Measurements from ENCODE around the gene TTF2. TPM values are rescaled to one million over a fixed set of nuclear protein-coding genes. Genes with fewer than 3 reads are reported as not detected.

The TTF2 gene
- total and polyA plus RNA-seq, 2 experiments from 2014 or later = 84.7 to 85.4 TPM

- Histone ChIP-seq H3K27me3 (ENCODE audit: insufficient read depth) (no peaks in the 10 kb centered on the region), H3K79me2 (replicated peaks; ENCODE audit: insufficient read depth) (peaks cover 22% of the 10 kb centered on the region), H3K36me3 (ENCODE audit: insufficient read depth) (peaks cover 13% of the 10 kb centered on the region; the same call in 1 of the 2 replicates), H3K27ac (ENCODE audit: low read depth) (peak overlapping the region; percentile 12; the same call in 1 of the 2 replicates), H4K20me1 (replicated peaks; ENCODE audit: insufficient read depth) (no peaks in the 10 kb centered on the region; the same call in 1 of the 2 replicates), H3K4me1 (ENCODE audit: insufficient read depth) (peaks cover 12% of the 10 kb centered on the region; the same call in 1 of the 2 replicates), H3K4me2 (peak overlapping the region; percentile 82), H2AFZ (no peak overlapping the region), H3F3A (replicated peaks; ENCODE audit: low read depth) (0 out of 2 replicates have a peak, but pooled peaks cover 5% of the 10 kb centered on the region), H3K9me2 (ENCODE audit: insufficient read depth) (no peaks in the 10 kb centered on the region), H3K4me3 (peak overlapping the region; percentile 55)
- peak; percentile 51 for DNase-seq (ENCODE audit: low spot score)
- no peaks in the 10 kb centered on the region for H3K9me3 Mint-ChIP-seq
- no peak overlapping the region for H3K4me3 Mint-ChIP-seq
- ATAC-seq = peak; percentile 48
- TF ChIP-seq CREB1 (CRISPR knock-in tag; IDR thresholded peaks at IDR 0.05; ENCODE audit: low read depth) (no peak), CTCF (conservative IDR thresholded peaks at IDR 0.05; ENCODE audit: low read depth in 2 of 2) (no peak), JUNB (IDR thresholded peaks at IDR 0.05; ENCODE audit: unreplicated experiment) (no peak), POLR2AphosphoS5 (IDR thresholded peaks at IDR 0.05; ENCODE audit: low read depth) (no peak), ETS1 (IDR thresholded peaks at IDR 0.05) (no peak), EZH2phosphoT487 (IDR thresholded peaks at IDR 0.05; ENCODE audit: unreplicated experiment) (no peak), ZNF331 (CRISPR knock-in tag; IDR thresholded peaks at IDR 0.05; ENCODE audit: low read depth) (no peak), EZH2 (IDR thresholded peaks at IDR 0.05; ENCODE audit: low read depth, unreplicated experiment) (no peak), ZNF462 (CRISPR knock-in tag; IDR thresholded peaks at IDR 0.05) (no peak), STAT1 (IDR thresholded peaks at IDR 0.05; ENCODE audit: unreplicated experiment) (no peak), ZNF114 (CRISPR knock-in tag; IDR thresholded peaks at IDR 0.05) (no peak), REST (IDR thresholded peaks at IDR 0.05; ENCODE audit: unreplicated experiment) (no peak), NANOG (IDR thresholded peaks at IDR 0.05; ENCODE audit: borderline replicate concordance) (no peak)
- H3K4me1 Mint-ChIP-seq = peaks cover 14% of the 10 kb centered on the region
- H3K36me3 Mint-ChIP-seq (ENCODE audit: low read depth) = peaks cover 41% of the 10 kb centered on the region; the same call in 2 of the 3 replicates
- peaks cover 3% of the 10 kb centered on the region for H3K27me3 Mint-ChIP-seq (ENCODE audit: insufficient read depth, low read depth, poor library complexity)
- H3K27ac Mint-ChIP-seq = no peak overlapping the region
These were observed 553 bp downstream of the TTF2 start for GRCh38 chr1:117060441-117061317.
